SU-DHL-6 (cell line): Measurements from ENCODE around the gene SLC25A23.

Experiments
- EZH2phosphoT487 ChIP-seq: fragments of 200-600 bp; sonication (generic), shearing (Covaris generic); conservative IDR thresholded peaks from 2 replicates; pipeline ENCODE4 v1.6.1; 2018; ENCODE audit warnings: mild to moderate bottlenecking, antibody characterized with exemption, low read length, moderate library complexity, mixed read lengths
- TF ChIP-seq, protein P1 (sequence below): fragments of 200-600 bp; sonication (generic); IDR thresholded peaks from one replicate; pipeline ENCODE4 v1.5.1; 2017; ENCODE audit warnings: antibody characterized with exemption, mild to moderate bottlenecking, low read length, moderate library complexity; ENCODE audit not compliant: insufficient read depth, poor library complexity, severe bottlenecking

DNA sequence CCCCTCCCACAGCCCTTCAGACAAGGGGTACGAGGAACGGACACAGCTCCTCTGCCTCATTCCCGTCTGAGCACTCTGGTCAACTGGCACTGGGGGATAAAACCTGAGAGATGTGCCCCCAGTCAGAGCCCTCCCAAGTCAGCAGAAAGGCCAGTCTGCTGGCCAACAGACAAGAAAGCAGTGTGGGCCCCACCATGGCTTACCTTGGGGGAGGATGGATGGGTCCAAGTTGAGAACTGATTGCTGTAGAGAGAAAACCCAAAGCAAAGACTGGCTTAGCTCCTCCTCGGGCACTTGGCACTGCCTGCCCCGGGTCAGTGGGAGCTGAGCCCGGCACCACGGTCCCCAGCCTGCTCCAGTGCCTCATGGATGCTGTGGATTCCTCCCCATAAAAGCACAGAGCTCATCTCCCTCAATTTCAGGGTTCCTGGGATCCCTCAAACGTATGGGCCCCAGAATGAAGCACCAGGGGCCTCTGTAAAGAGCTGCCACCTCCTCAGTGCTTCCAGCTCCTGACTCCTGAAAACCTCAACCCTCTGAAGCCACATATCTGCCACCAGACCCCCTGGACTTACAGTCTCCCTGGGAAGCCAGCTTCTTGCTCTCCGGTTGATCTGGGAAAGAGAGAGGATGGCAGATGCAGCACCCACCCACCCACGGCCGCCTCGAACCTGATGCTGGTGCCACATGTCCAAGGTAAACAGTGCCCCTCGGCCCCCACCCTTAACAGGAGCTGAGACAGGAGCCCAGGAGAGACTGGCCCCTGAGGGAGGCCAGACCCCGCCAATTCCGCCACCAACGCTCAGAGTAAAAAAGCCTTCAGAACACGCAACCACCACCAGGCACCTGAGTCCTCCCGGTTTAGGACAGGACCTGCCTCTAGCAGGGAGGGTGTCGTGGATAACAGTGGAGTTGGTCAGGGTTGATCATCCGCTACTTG, 38.2 kb downstream of the SLC25A23 start:
- TF ChIP-seq, protein P1, sequence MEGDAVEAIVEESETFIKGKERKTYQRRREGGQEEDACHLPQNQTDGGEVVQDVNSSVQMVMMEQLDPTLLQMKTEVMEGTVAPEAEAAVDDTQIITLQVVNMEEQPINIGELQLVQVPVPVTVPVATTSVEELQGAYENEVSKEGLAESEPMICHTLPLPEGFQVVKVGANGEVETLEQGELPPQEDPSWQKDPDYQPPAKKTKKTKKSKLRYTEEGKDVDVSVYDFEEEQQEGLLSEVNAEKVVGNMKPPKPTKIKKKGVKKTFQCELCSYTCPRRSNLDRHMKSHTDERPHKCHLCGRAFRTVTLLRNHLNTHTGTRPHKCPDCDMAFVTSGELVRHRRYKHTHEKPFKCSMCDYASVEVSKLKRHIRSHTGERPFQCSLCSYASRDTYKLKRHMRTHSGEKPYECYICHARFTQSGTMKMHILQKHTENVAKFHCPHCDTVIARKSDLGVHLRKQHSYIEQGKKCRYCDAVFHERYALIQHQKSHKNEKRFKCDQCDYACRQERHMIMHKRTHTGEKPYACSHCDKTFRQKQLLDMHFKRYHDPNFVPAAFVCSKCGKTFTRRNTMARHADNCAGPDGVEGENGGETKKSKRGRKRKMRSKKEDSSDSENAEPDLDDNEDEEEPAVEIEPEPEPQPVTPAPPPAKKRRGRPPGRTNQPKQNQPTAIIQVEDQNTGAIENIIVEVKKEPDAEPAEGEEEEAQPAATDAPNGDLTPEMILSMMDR: no peak
- TF ChIP-seq EZH2phosphoT487: no peak
